Psoas muscle (tissue), 8 donors: ENCODE data around the gene CSNK1G1. TPM values are rescaled to one million over a fixed set of nuclear protein-coding genes. Genes with fewer than 3 reads are reported as not detected.

ENCODE experiments used
- ATAC-seq, 4 donors: fragments of 200-7000 bp; cut with Tn5 transposase; one replicate each; pipeline ENCODE4 v1.9.1; 2020; ENCODE audit warnings: moderate library complexity in 3 of 4, mild to moderate bottlenecking in 2 of 4
- DNase-seq, 2 donors: peaks; one replicate each; pipeline ENCODE4 v3.0.0-alpha.2; 2020
- H3K27ac ChIP-seq: fragments of 200-600 bp; one replicate; pipeline ENCODE4 v1.8.0; 2022
- H3K27me3 ChIP-seq, 3 donors: fragments of 200-600 bp in 1 of 3; one replicate each; pipeline versions ENCODE4 v1.6.1 to v1.8.0; 2013 to 2022; ENCODE audit warnings: low read length in 2 of 3, mild to moderate bottlenecking in 2 of 3, moderate library complexity in 1 of 3; ENCODE audit not compliant: insufficient read depth in 3 of 3
- H3K36me3 ChIP-seq, 2 donors: fragments of 200-600 bp in 1 of 2; one replicate each; pipeline versions ENCODE4 v1.6.1 to v1.8.0; 2013 to 2022; ENCODE audit warnings: low read depth in 1 of 2, mild to moderate bottlenecking in 1 of 2, moderate library complexity in 1 of 2; ENCODE audit not compliant: insufficient read depth in 1 of 2
- H3K4me1 ChIP-seq: fragments of 200-600 bp; one replicate; pipeline ENCODE4 v1.8.0; 2022
- H3K4me3 ChIP-seq: fragments of 200-600 bp; one replicate; pipeline ENCODE4 v1.8.0; 2022; ENCODE audit warnings: mild to moderate bottlenecking
- H3K9me3 ChIP-seq: fragments of 200-600 bp; one replicate; pipeline ENCODE4 v1.8.0; 2022
- WGBS, 3 donors: extraction: QIAGEN DNeasy Blood & Tissue Kit; methylation state at CpG; one replicate each; pipeline versions ENCODE4 v1.1.6 to v1.1.7; 2013; 5-methylcytosine and 5-hydroxymethylcytosine counted together
- intact Hi-C, 2 donors: fragments of 100-400 bp; cut with DNase I; formaldehyde crosslinking; loops; one replicate each; pipeline versions ENCODE4 v1.11.0 to v1.14.2; 2022
- polyA plus RNA-seq, 3 donors: library from polyadenylated mRNA; stranded (reverse); fragments of 200-250 nt; gene quantifications; one replicate each; pipeline ENCODE4 v1.2.3, GENCODE V29; 2013
- total RNA-seq, 4 donors: library from RNA; stranded (reverse); fragmentation: NEBNext Ultra II Directional in 2 of 4; extraction: Animal tissue kit (Norgen Biotek cat#: 25700) in 2 of 4; gene quantifications; one replicate each; pipeline versions ENCODE4 v1.2.1 to v1.2.4, GENCODE V29; 2021 to 2023
- TF ChIP-seq, protein P1 (sequence below): fragments of 200-600 bp; IDR thresholded peaks from one replicate; pipeline ENCODE4 v1.8.0; 2022; ENCODE audit warnings: antibody characterized with exemption
- donor health status: healthy with polysubstance abuse.
- donor health status: DM: no; HTN: no; CAD: no; lungs with moderate emphysema.
- donor health status: Bipolar disorder and iron deficiency.
- donor health status: healthy.
- donor health status: DM: yes; HTN: yes; CAD: no.
- donor health status: DM: no; HTN: no; CAD: no.
- donor health status: DM: no; HTN: no; CAD: no.
- donor health status: DM: yes; HTN: yes; CAD: no.

Gene CSNK1G1
- total and polyA plus RNA-seq, 7 donors: 1.9 to 9.6 (median 7.1) TPM

DNA sequence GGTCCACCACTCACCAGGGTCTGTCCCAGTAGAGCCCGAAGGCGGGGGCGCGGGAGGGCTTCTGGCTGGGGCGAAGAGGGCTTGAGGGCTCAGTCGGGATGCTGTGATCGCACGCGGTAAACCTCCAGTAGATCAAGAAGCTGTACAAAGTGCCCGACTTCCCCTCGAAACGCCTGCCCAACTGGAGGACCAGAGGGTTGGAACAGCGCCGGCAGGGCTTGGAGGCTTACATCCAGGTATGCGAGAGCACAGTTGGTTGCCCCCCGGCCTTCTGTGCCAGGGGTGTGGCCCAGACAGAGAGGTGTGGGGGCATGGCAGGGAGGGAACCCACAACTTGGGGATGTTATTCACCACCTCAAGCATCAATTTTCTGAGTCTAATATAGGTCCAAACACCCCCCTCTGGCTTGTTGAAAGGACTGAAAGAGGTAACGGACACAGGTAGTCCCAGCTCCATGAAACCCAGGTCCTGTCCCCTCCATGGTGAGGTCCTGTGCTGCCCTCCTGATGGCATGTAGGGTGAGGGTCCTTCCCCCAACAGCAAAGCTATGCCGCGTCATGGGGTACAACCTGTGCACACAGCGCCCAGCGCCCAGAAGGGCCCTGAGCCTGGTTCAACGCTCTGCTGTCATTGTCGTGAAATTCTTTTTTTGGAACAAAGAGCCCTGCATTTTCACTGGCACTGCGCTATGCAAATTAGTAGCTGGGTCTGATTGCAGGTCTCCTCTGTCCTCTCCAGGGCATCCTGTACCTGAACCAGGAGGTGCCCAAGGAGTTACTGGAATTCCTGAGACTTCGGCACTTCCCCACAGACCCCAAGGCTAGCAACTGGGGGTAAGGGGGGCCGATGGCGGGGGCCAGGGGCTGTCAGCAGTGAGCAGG lies 203.2 kb downstream of the CSNK1G1 start:
- peak in 2 of 4 donors; percentile 1 to 14 for ATAC-seq
- H3K9me3 ChIP-seq: no peaks in the 10 kb centered on the region
- H3K27ac ChIP-seq: no peak overlapping the region
- intact Hi-C loops: no loop called here
- 34 to 39% (median 38%) methylated on average over 27 of the region's 27 CpGs for WGBS, 3 donors
- H3K27me3 ChIP-seq: peaks cover 0 to 15% (median 6%) of the 10 kb centered on the region in 3 donors
- H3K4me3 ChIP-seq: peak overlapping the region; percentile 68
- H3K36me3 ChIP-seq: peaks cover 0 to 40% of the 10 kb centered on the region in 2 donors
- no peak for DNase-seq
- TF ChIP-seq, protein P1, sequence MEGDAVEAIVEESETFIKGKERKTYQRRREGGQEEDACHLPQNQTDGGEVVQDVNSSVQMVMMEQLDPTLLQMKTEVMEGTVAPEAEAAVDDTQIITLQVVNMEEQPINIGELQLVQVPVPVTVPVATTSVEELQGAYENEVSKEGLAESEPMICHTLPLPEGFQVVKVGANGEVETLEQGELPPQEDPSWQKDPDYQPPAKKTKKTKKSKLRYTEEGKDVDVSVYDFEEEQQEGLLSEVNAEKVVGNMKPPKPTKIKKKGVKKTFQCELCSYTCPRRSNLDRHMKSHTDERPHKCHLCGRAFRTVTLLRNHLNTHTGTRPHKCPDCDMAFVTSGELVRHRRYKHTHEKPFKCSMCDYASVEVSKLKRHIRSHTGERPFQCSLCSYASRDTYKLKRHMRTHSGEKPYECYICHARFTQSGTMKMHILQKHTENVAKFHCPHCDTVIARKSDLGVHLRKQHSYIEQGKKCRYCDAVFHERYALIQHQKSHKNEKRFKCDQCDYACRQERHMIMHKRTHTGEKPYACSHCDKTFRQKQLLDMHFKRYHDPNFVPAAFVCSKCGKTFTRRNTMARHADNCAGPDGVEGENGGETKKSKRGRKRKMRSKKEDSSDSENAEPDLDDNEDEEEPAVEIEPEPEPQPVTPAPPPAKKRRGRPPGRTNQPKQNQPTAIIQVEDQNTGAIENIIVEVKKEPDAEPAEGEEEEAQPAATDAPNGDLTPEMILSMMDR: no peak
- peaks cover 26% of the 10 kb centered on the region for H3K4me1 ChIP-seq

DNA sequence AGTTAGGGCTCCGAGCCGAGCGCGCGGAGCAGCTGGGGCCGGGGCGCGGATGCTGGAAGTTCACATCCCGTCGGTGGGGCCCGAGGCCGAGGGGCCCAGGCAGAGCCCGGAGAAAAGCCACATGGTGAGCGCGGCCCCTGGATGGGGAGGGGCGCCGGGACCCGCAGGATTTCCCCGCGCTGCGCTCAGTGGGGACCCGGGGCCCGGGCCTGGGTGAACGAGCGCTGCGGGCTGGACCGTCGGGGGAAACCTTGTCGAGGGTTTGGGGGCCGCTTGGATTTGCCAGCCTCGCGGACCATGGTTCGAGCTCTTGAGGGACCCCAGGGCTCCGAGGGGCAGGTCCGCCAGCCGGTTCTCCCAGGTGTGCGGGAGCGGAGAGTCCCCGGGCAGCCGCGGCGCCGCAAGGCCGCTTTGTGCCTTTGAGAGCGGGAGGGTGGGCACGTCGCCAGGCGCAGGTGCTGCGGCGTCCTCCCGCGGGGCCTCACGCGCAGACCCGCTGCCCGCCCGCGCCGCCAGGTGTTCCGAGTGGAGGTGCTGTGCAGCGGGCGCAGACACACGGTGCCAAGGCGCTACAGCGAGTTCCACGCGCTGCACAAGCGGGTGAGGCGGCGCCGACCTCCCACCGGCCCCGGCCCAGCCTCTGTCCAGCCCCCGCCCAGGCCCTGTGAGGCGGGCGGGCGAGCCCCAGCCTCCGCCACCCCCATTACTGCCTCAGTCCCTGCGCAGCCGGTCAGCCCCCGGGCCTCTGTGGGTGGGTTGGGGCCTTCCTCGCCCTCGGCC lies 204.1 kb downstream of the CSNK1G1 start, which contains the start of gene SNX22:
TSS of gene SNX22 (plus strand) at position 5 of the 780 bp plus-strand sequence. CDS start at position 50, 45 bp downstream.
- TF ChIP-seq, protein P1: no peak
- intact Hi-C loops: no loop called here
- Histone ChIP-seq H3K4me1 (peaks cover 26% of the 10 kb centered on the region), H3K27ac (no peak within 1 kb of the TSS), H3K27me3 (peaks cover 0 to 15% (median 6%) of the 10 kb centered on the region in 3 donors), H3K9me3 (no peaks in the 10 kb centered on the region), H3K4me3 (peak within 1 kb of the TSS; percentile 68), H3K36me3 (peaks cover 0 to 32% of the 10 kb centered on the region in 2 donors)
- WGBS, 3 donors: 1 to 2% (median 2%) methylated on average over 56 to 83 of the region's 83 CpGs
- ATAC-seq (peak in 2 of 4 donors; percentile 8 to 9), DNase-seq (peak in 1 of 2 donors; percentile 38)

DNA sequence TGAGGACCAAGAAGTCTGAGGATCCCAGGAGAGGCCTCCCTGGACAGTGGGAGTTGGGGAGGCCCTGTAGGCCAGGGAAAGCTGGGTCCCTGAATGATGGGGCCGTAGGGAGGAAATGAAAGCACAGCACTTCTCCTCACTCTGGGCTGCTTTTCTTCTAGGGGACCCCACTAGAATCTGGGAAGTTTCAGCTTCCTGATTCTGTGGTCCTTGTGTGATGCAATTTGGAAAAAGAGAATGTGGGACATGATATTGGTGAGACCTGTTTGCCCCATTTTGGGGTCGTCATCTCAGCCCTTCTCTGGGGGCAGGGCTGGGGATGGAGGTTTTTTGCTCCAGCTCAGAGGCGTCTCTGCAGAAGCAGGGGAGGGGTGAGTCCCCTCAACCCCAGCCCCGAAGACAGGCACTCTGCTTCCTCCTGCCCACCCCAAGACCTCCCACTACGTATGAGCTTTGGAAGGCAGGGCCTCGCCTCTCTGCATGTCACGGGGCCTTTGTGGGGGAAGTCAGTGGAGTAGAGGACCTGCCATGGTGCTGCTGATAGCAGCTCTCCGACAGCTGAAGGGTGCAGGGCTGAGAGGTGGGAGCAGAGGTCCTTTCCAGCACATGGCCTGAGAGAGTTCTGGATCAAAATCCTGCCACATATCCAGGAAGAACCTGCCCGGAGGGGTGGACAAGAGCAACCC lies 205.9 kb downstream of the CSNK1G1 start:
- Histone ChIP-seq H3K4me3 (no peak overlapping the region), H3K9me3 (no peaks in the 10 kb centered on the region), H3K36me3 (peaks cover 0 to 22% of the 10 kb centered on the region in 2 donors), H3K27ac (no peak overlapping the region), H3K4me1 (peaks cover 26% of the 10 kb centered on the region), H3K27me3 (peaks cover 0 to 15% (median 6%) of the 10 kb centered on the region in 3 donors)
- intact Hi-C loops: no loop called here
- DNase-seq (no peak), ATAC-seq (no peak)
- WGBS, 3 donors: 71 to 81% (median 72%) methylated on average over 9 of the region's 9 CpGs
- TF ChIP-seq, protein P1: no peak

DNA sequence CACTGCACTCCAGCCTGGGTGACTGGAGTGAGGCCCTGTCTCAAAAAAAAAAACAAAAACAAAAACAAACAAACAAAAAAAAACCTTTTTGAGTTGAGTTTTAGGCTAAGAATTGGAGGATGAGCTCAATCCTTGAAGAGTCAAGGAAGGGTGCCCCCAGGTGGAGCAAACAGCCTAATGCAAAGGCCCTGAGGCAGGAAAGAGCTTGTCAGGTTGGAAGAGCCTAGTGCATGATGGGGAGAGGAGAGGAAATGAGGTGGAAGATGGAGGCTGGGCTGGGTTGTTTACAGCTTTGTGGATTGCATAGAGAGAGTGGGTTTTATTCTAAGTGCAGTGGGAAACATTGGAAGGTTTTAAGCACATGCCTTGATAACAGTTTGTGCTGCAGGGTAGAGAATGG lies 206.5 kb downstream of the CSNK1G1 start:
- Histone ChIP-seq H3K36me3 (peaks cover 0 to 22% of the 10 kb centered on the region in 2 donors), H3K27me3 (peaks cover 0 to 15% (median 6%) of the 10 kb centered on the region in 3 donors), H3K27ac (no peak overlapping the region), H3K4me1 (peaks cover 26% of the 10 kb centered on the region), H3K9me3 (no peaks in the 10 kb centered on the region), H3K4me3 (no peak overlapping the region)
- DNase-seq (no peak), ATAC-seq (no peak)
- intact Hi-C loops: no loop called here
- TF ChIP-seq, protein P1: no peak
